ENCODE data around the gene GRID1. TPM values are rescaled to one million over a fixed set of nuclear protein-coding genes. Genes with fewer than 3 reads are reported as not detected.

Gene GRID1
- total RNA-seq, 1 donor from 2014 or later, result 1.1 TPM

GRCh38 chr10:85651497-85651882, 715.1 kb downstream of the GRID1 start:
- Mint-ChIP-seq H3K27me3 (ENCODE audit: low read depth) (no peaks in the 10 kb centered on the region), H3K36me3 (ENCODE audit: low read depth) (no peaks in the 10 kb centered on the region), H3K4me3 (no peak overlapping the region), H3K4me1 (no peaks in the 10 kb centered on the region), H3K27ac (ENCODE audit: unreplicated experiment) (no peak overlapping the region), H3K9me3 (peaks cover 3% of the 10 kb centered on the region)
- no peak for DNase-seq (ENCODE audit: low read depth, low spot score)
- no peak for TF ChIP-seq CTCF (conservative IDR thresholded peaks at IDR 0.05)

GRCh38 chr10:85650791-85651496, 715.7 kb downstream of the GRID1 start:
- Mint-ChIP-seq H3K4me1 (no peaks in the 10 kb centered on the region), H3K9me3 (peaks cover 3% of the 10 kb centered on the region), H3K27me3 (ENCODE audit: low read depth) (no peaks in the 10 kb centered on the region), H3K36me3 (ENCODE audit: low read depth) (no peaks in the 10 kb centered on the region), H3K4me3 (no peak overlapping the region), H3K27ac (ENCODE audit: unreplicated experiment) (no peak overlapping the region)
- no peak for DNase-seq (ENCODE audit: low read depth, low spot score)
- TF ChIP-seq CTCF (conservative IDR thresholded peaks at IDR 0.05), result no peak

GRCh38 chr10:85649461-85649860, 717.1 kb downstream of the GRID1 start:
- TF ChIP-seq CTCF (conservative IDR thresholded peaks at IDR 0.05), result no peak
- Mint-ChIP-seq H3K4me3 (no peak overlapping the region), H3K4me1 (no peaks in the 10 kb centered on the region), H3K9me3 (peaks cover 3% of the 10 kb centered on the region), H3K36me3 (ENCODE audit: low read depth) (no peaks in the 10 kb centered on the region), H3K27me3 (ENCODE audit: low read depth) (no peaks in the 10 kb centered on the region), H3K27ac (ENCODE audit: unreplicated experiment) (no peak overlapping the region)
- no peak for DNase-seq (ENCODE audit: low read depth, low spot score)

- Mint-ChIP-seq H3K36me3 (ENCODE audit: low read depth) (no peaks in the 10 kb centered on the region), H3K4me1 (no peaks in the 10 kb centered on the region), H3K27me3 (ENCODE audit: low read depth) (no peaks in the 10 kb centered on the region), H3K27ac (ENCODE audit: unreplicated experiment) (no peak overlapping the region), H3K9me3 (peaks cover 3% of the 10 kb centered on the region), H3K4me3 (no peak overlapping the region)
- DNase-seq (ENCODE audit: low read depth, low spot score), result no peak
- TF ChIP-seq CTCF (conservative IDR thresholded peaks at IDR 0.05), result no peak
Observed at GRCh38 chr10:85648279-85648754, 718.3 kb downstream of the GRID1 start.

- TF ChIP-seq CTCF (conservative IDR thresholded peaks at IDR 0.05), result no peak
- H3K27me3 Mint-ChIP-seq (ENCODE audit: low read depth), result no peaks in the 10 kb centered on the region
- H3K4me3 Mint-ChIP-seq, result no peak overlapping the region
- peaks cover 3% of the 10 kb centered on the region for H3K9me3 Mint-ChIP-seq
- no peaks in the 10 kb centered on the region for H3K4me1 Mint-ChIP-seq
- no peaks in the 10 kb centered on the region for H3K36me3 Mint-ChIP-seq (ENCODE audit: low read depth)
- no peak for DNase-seq (ENCODE audit: low read depth, low spot score)
- H3K27ac Mint-ChIP-seq (ENCODE audit: unreplicated experiment), result no peak overlapping the region
Observed at GRCh38 chr10:85647741-85648140, 718.9 kb downstream of the GRID1 start.

Measured in neural crest cell (in vitro differentiated cells).